Measurements from ENCODE around the gene GRK3.

GRCh38 chr22:25694196-25694907, 129.9 kb downstream of the GRK3 start:
- TF ChIP-seq CTCF (IDR thresholded peaks at IDR 0.05) (no peak), POLR2A (IDR thresholded peaks at IDR 0.05) (no peak)

All from Peyer's patch (tissue), 4 donors.